ENCODE measurements around the gene ASB13.

The ASB13 gene

DNA sequence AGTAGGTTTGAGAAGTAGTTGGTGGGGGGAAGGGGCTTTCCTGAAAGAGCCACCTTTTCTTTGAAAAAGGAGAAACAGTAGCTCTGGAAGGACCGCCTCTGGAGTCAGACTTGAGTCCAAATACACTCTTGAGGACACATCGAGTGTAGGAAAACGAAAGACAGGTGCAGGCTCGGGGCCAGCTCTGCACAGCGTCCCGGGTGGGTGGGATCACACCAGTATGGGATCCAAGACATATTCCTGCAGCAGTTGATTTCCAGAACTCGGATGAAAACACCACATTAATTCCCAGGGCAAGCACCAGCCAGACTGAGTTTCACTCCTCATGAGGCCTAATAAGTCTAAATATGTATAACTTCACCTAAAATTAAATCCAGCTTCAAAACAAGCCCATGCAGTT, 61.4 kb downstream of the ASB13 start:
- ChIA-PET POLR2A (no interaction called here), CTCF (interaction anchor here (1.3 to 3.1 kb wide), 3 partner anchors 13 to 163 kb away, joined by 3 to 13 read pairs (median 4); no protein-coding TSS in a partner anchor)
- TF ChIP-seq CTCF (IDR thresholded peaks at IDR 0.05; ENCODE audit: insufficient read depth, low read length, missing control alignments) = no peak
- no peak overlapping the region for H3K4me3 ChIP-seq (ENCODE audit: low read depth, low read length)
- DNase-seq (ENCODE audit: low read depth, low spot score) = no peak

- POLR2A ChIA-PET = no interaction called here
- DNase-seq (ENCODE audit: low read depth, low spot score) = no peak
- no peak for TF ChIP-seq CTCF (IDR thresholded peaks at IDR 0.05; ENCODE audit: insufficient read depth, low read length, missing control alignments)
- CTCF ChIA-PET = interaction anchor here (1.0 to 3.1 kb wide), 4 partner anchors 14 to 162 kb away, joined by 3 to 13 read pairs (median 4); no protein-coding TSS in a partner anchor
- no peak overlapping the region for H3K4me3 ChIP-seq (ENCODE audit: low read depth, low read length)
These were observed 62.0 kb downstream of the ASB13 start for GRCh38 chr10:5604236-5604925.

DNA sequence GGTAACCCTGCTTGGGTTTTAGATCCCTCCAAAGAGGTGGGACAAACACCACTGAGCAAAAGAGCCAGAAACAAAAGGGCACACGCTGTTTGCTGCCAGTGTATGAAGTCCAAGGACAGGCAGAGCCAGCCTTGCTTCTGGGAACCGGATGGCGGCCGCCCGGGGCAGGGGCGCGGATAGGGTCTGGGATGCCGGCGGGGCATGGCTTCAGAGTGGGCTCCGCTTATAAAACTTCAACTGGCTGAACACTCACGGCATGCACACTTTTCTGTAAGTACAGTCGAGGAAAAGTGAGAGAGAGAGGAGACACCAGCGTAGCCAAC, 62.6 kb downstream of the ASB13 start:
- no peak for DNase-seq (ENCODE audit: low read depth, low spot score)
- ChIA-PET POLR2A (no interaction called here), CTCF (interaction anchor here (1.0 to 3.1 kb wide), 4 partner anchors 14 to 162 kb away, joined by 3 to 13 read pairs (median 5); no protein-coding TSS in a partner anchor)
- H3K4me3 ChIP-seq (ENCODE audit: low read depth, low read length) = no peak overlapping the region
- TF ChIP-seq CTCF (IDR thresholded peaks at IDR 0.05; ENCODE audit: insufficient read depth, low read length, missing control alignments) = no peak

GRCh38 chr10:5603091-5603847, 63.1 kb downstream of the ASB13 start:
- POLR2A ChIA-PET = no interaction called here
- no peak for TF ChIP-seq CTCF (IDR thresholded peaks at IDR 0.05; ENCODE audit: insufficient read depth, low read length, missing control alignments)
- H3K4me3 ChIP-seq (ENCODE audit: low read depth, low read length) = no peak overlapping the region
- CTCF ChIA-PET = interaction anchor here (1.0 to 3.1 kb wide), 6 partner anchors 11 to 161 kb away, joined by 3 to 13 read pairs (median 4); no protein-coding TSS in a partner anchor
- DNase-seq (ENCODE audit: low read depth, low spot score) = no peak

GRCh38 chr10:5601826-5602495, 64.4 kb downstream of the ASB13 start:
- DNase-seq (ENCODE audit: low read depth, low spot score) = no peak
- CTCF ChIA-PET = interaction anchor here (0.6 to 1.9 kb wide), 6 partner anchors 11 to 28 kb away, joined by 3 to 6 read pairs (median 3); no protein-coding TSS in a partner anchor
- POLR2A ChIA-PET = no interaction called here
- TF ChIP-seq CTCF (IDR thresholded peaks at IDR 0.05; ENCODE audit: insufficient read depth, low read length, missing control alignments) = no peak
- no peak overlapping the region for H3K4me3 ChIP-seq (ENCODE audit: low read depth, low read length)

DNA sequence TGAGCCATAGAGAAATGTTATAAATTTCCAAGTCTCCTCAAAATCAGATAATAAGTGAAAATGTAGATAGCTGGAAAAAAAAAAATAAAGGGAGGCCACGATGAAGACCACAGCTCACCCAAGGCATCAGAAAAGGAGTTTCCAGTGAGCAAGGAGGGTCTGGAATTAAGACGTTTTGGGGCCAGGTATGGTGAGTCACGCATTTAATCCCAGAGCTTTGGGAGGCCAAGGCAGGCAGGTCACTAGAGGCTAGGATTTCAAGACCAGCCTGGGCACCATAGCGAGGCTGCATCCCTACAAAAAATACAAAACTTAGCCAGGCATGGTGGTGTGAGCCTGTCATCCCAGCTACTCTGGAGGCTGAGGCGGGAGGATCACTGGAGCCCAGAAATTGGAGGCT, 65.5 kb downstream of the ASB13 start:
- H3K4me3 ChIP-seq (ENCODE audit: low read depth, low read length) = no peak overlapping the region
- POLR2A ChIA-PET = no interaction called here
- TF ChIP-seq CTCF (IDR thresholded peaks at IDR 0.05; ENCODE audit: insufficient read depth, low read length, missing control alignments) = no peak
- no peak for DNase-seq (ENCODE audit: low read depth, low spot score)
- CTCF ChIA-PET = interaction anchor here (0.9 to 1.3 kb wide), 3 partner anchors 15 to 159 kb away, joined by 3 read pairs; no protein-coding TSS in a partner anchor

Data from AG04449 (cell line).